HG03565 (cell line): ENCODE measurements around the gene SLC9A6.
A peak's percentile ranks its signal among the peaks of the same experiment; 100 is the strongest.

Source experiments
- ATAC-seq: cut with Tn5 transposase; IDR thresholded peaks from one replicate; pipeline ENCODE4 v1.9.1; 2021; ENCODE audit warnings: mild to moderate bottlenecking, moderate library complexity; ENCODE audit not compliant: unreplicated experiment

SLC9A6 gene

DNA sequence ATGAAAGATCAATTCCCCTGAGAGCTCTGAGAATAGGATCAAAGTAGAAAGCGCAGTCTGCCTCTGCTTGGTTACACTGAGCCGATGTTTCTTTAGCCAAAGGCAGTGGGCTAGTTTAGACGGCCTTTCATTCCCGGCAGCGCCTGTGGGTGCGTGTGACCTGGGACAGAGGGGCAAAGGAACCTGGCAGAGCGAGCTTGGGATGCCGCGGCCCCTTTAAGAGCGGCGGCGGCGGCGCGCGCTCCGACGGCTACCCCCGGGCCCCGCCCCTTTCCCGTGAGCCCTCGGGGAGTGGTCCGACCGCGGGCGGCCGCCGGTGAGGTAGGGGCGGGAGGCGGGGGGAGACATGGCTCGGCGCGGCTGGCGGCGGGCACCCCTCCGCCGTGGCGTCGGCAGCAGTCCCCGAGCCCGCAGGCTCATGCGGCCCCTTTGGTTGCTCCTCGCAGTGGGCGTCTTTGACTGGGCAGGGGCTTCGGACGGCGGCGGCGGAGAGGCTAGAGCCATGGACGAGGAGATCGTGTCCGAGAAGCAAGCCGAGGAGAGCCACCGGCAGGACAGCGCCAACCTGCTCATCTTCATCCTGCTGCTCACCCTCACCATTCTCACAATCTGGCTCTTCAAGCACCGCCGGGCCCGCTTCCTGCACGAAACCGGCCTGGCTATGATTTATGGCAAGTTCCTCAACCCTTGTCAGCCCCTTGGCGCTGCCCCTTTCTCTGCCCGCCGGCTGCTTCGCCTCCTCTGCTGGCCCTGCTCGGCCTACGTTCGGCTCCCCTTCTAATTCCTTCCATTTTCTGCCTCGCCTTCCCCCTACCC, at the start of gene SLC9A6:
Gene SLC9A6, plus strand, starts transcription at position 279 of the 816 bp plus-strand sequence. Its CDS starts 224 bp downstream, at position 503.
- peak; percentile 84 for ATAC-seq

DNA sequence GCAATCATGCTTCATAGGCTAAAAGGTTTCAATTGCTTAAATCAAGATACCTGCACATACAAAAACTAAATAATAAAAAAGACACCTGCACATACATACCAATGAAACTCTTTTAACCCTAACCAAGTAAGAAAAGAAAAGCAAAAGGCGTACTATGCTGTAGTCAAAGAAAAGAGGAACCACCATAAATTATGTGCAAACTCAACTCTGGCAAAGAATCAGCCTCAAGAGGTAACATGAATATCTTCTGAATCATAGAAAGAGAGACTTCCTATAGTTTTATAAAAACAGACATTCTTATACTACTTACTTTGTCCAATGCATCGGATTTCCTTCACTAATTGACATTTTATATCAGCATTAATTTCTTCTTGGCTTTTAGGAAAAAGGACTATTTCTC, 40.7 kb upstream of the SLC9A6 start:
- no peak for ATAC-seq

DNA sequence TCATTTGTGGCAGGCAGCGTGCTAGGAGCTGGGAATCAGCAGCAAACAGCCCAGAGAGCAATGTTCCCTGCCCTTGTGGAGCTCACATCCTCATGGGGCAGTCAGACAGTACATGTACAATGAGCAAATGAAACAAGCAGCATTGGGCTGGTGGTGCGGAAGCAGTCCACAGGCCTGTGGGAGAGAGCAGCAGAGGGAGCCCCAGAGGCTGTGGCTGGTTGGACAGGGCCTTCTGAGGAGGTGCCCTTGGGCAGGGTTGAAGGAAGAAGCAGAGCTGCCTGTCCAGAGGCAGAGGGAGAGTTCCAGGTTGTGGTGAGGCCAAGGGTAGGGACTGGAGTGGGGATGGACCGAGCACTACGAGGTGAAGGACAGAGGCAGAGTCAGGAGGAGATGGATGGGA, 33.9 kb upstream of the SLC9A6 start:
- ATAC-seq = no peak

DNA sequence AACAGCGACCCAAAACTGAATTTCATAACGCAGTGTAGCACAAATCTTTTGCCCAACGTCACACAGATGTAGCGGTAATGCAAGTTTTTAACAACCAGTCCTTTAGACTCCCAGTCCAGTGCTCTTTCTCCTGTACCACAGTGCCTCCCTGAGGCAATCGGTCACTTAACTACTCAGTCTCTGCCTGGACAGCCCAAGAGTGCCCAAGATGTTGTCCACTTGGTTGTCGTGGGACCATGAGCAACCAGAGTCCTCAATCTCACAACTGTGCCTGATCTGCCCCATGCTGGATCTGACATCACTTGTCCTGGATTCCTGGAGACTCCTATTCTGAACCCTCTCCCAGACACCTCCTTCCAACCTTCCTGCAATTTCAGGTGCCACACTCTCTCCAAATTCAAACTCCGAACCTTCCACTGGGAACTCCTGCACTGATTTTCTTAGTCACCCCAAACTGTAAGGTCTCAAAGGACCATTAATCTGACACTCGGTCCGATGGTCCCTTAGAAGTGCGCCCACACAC, 12.1 kb upstream of the SLC9A6 start:
- peak; percentile 31 for ATAC-seq

DNA sequence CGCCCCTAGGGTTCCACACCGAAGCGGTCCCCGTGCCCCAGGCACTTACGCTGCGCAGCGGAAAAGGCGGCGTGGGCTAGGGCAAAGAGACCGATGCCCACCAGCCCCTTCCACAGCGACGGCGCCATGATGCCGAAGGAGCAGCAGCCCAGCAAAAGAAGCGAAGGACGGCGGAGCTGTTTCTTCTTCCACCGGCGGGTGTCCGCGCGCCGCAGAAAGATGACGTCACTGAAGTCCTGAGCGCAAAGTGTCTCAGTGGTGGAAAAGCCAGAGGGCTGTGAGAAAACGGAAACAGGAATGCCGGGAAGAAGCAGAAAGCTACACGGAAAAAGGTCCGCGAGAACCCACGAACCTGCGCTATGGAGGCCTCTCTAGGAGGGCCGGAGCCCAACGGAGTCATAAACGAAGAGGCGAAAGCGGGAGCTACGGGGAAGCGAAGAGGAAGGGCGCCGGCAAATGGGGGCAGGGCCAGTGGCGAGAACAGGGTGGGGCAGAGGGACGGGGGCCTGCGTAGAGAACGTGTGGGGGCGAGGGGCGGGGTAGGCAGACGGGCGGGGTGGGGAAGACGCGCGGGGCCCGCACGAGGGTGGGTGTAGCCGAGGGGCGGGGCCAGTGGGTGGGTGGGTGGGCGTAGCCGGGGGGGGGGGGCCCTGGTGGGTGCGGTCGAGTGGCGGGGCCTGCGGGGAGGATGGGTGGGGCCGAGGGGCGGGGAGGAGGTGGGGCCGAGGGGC, 11.5 kb upstream of the SLC9A6 start, which contains the start of gene MMGT1:
Gene MMGT1, minus strand, starts transcription at position 441 of the 731 bp plus-strand sequence. Its CDS starts 313 bp downstream, at position 128.
- peak; percentile 62 for ATAC-seq

DNA sequence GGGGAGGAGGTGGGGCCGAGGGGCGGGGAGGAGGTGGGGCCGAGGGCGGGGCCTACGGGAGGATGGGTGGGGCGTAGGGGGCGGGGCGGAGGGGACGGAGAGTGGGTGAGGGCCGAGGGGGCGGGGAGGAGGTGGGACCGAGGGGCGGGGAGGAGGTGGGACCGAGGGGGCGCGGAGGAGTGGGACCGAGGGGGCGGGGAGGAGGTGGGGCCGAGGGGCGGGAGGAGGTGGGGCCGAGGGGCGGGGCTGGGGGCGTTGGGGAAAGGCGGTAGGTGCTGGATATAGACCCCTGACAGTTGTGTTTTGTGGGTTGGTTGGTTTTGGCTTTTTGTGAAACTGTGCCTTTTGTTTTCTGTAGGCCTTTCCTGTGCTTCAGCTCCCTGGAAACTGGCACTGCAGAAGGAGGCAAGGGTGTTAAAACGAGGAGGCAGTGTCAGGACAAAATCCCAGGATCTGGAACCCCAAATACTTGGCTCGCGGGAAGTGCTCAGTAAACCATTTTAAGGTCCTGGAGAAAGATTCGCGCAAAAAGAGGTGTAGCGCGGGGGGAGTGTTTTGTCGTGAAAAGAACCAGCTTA, 10.9 kb upstream of the SLC9A6 start:
- ATAC-seq = no peak

DNA sequence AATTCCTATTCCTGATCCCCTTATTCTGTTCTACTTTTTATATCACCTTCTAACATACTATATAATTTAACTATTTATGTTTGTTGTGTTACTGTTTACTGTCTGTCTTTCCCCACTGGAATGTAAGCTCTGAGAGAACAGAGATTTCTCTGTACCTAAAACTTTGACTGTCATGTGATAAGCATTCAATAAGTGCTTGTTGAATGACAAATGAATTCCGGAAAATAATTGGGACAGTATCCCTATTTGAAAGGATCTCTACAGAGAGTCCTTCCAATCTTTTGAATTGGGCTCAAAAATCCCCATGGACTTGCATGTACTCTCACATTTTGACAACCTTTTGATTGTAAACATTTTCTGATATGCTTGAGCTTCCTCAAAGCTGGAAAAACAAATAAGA, 9.8 kb upstream of the SLC9A6 start:
- no peak for ATAC-seq

DNA sequence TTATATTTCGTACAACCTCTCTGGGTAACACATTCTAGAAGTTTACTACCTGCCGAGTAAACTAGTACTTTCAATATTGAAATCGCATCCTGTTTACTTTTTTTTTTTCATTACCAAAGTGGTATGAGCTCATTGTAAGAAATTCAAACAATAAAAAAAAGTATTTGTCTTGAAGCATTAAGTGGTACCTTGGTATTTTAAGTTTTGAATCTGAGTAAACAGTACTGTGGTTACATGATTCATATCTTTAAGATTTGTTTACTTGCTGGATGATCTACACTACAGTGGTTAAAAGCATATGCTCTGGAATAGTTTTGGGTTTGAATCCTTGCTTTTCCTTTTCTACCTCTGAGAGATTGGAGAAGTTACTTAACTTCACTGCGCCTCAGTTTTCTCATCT, 7.6 kb upstream of the SLC9A6 start:
- no peak for ATAC-seq

DNA sequence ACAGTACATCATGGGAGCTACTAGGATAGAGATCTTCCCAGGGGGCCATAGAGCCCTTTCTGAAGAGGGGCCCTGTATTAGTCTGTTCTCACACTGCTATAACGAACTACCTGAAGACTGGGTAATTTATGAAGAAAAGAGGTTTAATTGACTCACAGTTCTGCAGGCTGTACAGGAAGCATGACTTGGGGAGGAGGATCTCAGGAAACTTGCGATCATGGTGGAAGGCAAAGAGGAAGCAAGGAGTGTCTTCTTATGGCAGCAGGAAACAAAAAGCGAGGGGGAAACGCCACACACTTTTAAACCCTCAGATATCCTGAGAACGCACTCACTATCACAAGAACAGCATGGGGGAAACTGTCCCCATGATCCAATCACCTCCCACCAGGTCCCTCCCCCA, 4.2 kb upstream of the SLC9A6 start:
- no peak for ATAC-seq

DNA sequence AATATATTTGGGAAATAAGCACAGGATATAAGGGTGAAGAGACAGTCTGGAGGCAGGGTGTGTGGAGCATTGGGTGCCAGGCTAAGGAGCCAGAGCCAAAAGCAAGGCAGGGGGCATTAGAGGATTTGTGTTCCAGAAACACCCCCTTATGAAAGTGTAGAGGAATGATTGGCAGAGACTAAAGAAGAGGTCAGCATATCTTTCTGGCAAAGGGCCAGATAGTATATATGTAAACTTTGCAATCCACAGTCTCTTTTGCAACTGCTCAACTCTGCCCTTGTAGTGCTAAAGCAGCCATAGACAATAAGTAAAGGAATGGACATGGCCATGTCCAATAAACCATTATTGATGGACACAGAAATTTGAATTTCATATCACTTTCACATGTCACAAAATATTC, 3.6 kb upstream of the SLC9A6 start:
- no peak for ATAC-seq

DNA sequence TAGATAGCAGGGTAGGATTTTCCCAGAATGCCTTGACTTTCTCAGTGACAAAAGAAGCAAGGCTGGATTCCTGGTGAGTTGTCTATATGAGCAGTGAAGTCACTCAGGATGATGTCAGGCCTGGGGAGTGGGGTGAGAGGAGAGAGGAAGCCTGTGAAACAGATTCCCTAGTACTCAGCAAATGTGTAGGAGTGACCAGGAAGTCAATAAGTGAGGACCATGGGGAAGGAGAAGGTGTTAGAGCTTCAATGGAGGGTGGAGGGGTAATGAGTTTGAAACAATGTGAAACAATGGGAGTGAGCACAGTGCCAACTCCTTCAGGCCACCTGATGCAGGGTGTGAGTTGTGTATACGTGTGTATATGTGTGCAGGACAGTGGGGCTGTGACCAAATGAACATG, 2.4 kb upstream of the SLC9A6 start:
- ATAC-seq = no peak

DNA sequence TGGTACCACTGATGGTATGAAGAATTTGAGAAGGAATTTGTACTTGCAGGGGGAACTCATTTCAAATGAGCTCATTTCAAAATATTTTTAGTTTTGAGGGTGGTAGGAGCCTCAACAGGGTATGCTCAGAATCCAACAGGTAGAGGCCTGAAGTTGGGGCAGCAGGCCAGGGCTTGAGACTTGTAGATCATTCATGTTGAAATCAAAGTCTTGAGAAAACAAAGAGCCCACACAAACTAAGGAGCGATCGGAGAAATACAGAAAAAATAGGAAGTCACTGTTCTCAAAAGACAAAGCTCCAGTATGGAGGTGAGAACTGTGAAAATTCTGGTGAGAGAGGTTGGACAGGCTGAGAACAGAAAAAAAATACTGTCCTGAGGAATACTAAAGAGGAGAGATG, 979 bp upstream of the SLC9A6 start:
- ATAC-seq = no peak

DNA sequence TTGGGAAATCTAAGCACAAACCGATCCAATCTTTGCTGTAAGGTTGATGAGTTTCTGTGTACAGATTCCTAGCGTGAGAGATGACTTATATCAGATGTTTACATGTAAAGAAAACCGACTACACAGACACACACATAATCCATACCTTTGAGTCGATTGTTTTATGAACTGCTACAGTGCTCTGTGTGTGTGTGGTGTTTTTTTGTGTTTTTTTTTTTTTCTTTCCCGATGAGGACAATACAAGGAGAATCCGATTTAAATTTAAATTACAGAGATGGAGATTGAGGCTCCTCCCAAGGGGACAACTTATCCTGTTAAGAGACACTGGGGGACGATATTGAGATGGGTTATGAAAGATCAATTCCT, 461 bp upstream of the SLC9A6 start:
- ATAC-seq = peak; percentile 17

DNA sequence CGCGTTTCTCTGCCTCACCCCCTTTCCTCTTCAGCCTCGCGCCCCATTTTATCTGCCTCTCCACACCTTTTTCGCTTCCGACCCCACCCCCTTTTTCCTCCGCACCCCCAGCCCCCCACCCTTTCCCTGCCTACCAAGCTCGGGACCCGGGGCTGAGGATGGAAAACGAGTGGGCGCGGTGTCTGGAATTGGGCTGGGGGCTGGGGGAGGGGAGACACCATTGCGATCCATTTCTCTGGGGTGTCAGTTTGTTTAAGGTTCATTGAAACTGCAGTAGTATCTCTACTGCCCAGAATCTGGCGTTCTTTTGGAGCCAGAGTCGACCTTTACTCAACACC, 707 bp downstream of the SLC9A6 start:
- ATAC-seq = no peak

DNA sequence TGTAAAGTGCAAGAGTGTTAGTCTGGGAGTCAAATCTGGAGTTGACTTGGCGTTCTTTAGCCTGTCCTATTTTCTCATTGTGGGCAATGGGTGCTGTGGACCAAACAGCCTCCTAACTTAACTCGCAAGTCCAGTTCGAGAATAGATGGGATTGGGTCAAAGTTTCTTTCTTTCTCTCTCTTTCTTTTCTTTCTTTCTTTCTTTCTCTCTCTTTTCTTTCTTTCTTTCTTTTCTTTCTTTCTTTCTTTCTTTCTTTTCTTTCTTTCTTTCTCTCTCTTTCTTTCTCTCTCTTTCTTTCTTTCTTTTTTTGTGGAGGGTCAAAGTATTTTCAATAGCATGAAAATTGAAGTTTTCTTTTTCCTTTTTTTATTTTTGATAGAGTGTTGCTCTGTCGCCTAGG, 3.0 kb downstream of the SLC9A6 start:
- no peak for ATAC-seq

DNA sequence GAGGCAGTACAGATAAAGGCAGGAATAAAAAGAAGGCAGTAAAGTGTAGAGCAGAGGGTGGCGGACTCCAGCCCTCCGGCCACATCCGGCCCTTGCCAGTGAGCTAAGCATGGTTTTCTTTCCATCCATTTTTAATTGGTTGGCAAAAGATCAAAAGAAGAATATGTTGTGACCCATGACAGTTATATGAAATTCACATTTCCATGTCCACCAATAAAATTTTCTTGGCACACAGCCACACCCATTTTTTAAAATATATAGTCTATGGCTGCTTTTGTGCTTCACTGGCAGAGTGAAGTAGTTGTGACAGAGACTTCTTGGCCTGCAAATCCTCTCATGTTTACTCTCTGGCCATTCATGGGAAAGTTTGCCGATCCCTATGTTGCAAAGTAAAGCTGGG, 29.8 kb downstream of the SLC9A6 start:
- no peak for ATAC-seq

DNA sequence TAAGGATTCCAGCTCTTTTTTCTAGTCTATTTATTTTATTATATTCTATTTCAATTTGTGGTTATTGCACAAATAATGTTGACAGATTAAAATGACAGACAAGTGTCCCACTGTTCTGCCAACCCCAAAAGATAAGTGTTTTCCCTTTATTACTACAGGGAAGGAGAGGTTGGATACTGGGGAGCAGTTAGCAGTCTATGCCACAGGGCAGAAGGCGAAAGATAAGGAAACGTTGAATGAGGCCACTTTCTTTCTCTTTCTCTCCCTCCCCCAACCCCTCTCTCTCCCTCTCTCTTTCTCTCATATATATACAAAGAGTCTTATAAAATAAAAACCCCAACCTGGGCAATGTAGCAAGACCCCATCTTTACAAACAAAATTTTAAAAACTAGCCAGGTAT, 31.6 kb downstream of the SLC9A6 start:
- ATAC-seq = no peak

DNA sequence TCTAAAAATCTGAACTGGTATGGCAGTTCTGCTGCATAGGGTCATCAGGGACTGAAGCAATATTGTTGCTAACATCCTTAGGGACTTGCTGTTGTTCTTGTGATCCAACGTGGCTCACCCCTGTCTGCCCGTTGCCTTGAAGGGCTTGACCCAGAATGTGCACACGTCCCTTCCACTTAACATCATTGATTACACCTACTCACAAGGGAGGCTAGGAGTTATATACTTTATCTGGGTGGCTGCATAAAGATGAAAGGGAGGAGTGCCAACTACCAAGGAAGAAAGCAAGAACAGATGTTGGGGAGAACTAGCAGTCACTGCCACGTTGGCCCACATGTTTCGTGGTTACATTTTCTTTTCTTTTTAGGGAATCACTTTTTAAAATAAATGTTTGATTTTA, 34.0 kb downstream of the SLC9A6 start:
- ATAC-seq = no peak

DNA sequence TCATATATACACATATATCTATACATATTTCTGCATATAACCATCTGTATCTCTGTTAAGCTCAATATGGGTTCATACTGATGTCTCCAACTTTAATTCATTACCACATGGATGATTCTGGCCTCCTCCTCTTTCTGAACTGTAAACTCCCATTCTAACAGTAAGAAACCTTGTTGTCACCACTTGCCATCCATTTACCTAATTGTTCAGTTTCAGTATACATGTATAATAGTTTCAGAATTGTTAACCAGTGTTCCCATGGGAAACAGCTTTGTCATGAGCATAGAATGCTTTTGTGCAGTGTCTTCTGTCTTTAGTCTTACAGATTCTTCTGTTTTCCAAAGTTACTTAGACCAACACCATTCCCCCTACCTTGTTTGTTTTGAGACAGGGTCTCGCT, 35.9 kb downstream of the SLC9A6 start:
- peak; percentile 72 for ATAC-seq

DNA sequence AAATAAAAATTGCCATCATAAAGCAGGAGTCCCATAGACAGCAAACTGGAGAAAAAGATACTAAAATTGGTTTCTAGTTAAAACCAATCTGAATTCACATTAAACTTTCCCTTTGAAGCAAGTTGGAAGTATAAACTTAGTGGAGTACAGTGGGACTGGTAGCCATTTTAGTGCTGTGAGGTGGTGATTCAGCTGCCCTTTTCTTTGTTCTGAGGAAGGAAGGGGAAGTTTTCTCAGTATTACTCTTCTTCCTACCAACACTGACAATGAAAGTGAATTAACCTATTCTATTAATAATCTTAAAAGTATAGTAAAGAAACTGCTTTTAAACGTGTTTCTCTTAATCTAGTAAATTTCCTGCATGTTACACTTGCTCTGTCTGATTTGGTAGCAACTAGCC, 36.7 kb downstream of the SLC9A6 start:
- ATAC-seq = peak; percentile 47

DNA sequence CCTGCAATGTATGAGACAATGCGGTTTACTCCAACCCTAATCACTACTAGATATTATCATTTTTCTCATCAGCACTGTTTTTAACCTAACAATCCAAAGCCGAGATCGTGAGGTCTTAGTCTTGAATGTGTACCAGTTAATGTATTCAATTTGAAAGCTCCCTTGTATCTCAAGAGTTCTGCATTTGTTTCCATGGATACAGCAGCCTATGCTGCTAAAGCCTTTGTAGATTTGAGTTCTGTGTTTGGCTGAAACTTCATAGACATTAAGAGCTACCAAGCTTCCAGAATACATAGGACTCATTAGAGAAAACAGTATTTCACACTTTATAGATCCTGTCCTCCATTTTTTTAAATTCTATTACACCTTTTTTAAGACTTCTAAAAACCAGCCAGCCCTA, 39.9 kb downstream of the SLC9A6 start:
- ATAC-seq = no peak
